A673 (cell line): Measurements from ENCODE around the gene TADA2A. TPM values are rescaled to one million over a fixed set of nuclear protein-coding genes. Genes with fewer than 3 reads are reported as not detected.

ENCODE experiments used
- BruUV-seq: library from RNA; stranded (reverse); fragments of 400-500 nt; replicated peaks from 2 replicates; lab custom pipeline; 2021; lab: Mats Ljungman, UMichigan
- CTCF ChIA-PET: fragments of 300-600 bp; sonication (Branson Sonifier 250); formaldehyde crosslinking; loops from one replicate; lab custom pipeline; 2022; ENCODE audit warnings: antibody characterized with exemption; lab: Charles Lee
- POLR2A ChIA-PET: fragments of 300-600 bp; sonication (Branson Sonifier 250); formaldehyde crosslinking; loops from one replicate; lab custom pipeline; 2022; ENCODE audit warnings: antibody characterized with exemption; ENCODE audit not compliant: low non-redundant PET; lab: Charles Lee
- DNase-seq: peaks from one replicate; pipeline ENCODE4 v3.0.0-alpha.2; 2015; ENCODE audit warnings: low spot score
- H3K27ac ChIP-seq: fragments of 200-600 bp; sonication (generic); 2 replicates; pipeline ENCODE4 v1.5.1; 2016; ENCODE audit warnings: mixed run types, low read depth, mild to moderate bottlenecking, mixed read lengths, antibody characterized with exemption, low read length; ENCODE audit not compliant: poor library complexity, severe bottlenecking
- H3K27me3 ChIP-seq: fragments of 200-600 bp; sonication (generic); replicated peaks from 2 replicates; pipeline ENCODE4 v1.6.1; 2017; ENCODE audit warnings: mixed run types, low read depth, mild to moderate bottlenecking, mixed read lengths, antibody characterized with exemption, low read length; ENCODE audit not compliant: insufficient read depth, poor library complexity
- H3K36me3 ChIP-seq: fragments of 200-600 bp; sonication (generic); 2 replicates; pipeline ENCODE4 v1.6.1; 2016; ENCODE audit warnings: mixed run types, mild to moderate bottlenecking, mixed read lengths, antibody characterized with exemption, low read length; ENCODE audit not compliant: insufficient read depth, poor library complexity, severe bottlenecking
- H3K4me1 ChIP-seq: fragments of 200-600 bp; sonication (generic); 2 replicates; pipeline ENCODE4 v1.6.1; 2017; ENCODE audit warnings: mixed run types, mild to moderate bottlenecking, mixed read lengths, antibody characterized with exemption, low read length; ENCODE audit not compliant: insufficient read depth, poor library complexity, severe bottlenecking
- H3K4me3 ChIP-seq: fragments of 200-600 bp; sonication (generic); 2 replicates; pipeline ENCODE4 v1.5.1; 2016; ENCODE audit warnings: low read depth, mixed run types, mild to moderate bottlenecking, mixed read lengths, low read length; ENCODE audit not compliant: poor library complexity, severe bottlenecking
- H3K9me3 ChIP-seq: fragments of 200-600 bp; sonication (generic); 2 replicates; pipeline ENCODE4 v1.6.1; 2016; ENCODE audit warnings: mixed run types, low read depth, mild to moderate bottlenecking, mixed read lengths, antibody characterized with exemption, low read length; ENCODE audit not compliant: poor library complexity, severe bottlenecking
- EZH2 ChIP-seq: fragments of 200-600 bp; sonication (generic); IDR thresholded peaks from 2 replicates; pipeline ENCODE4 v1.6.1; 2017; ENCODE audit warnings: borderline replicate concordance, low read depth, mild to moderate bottlenecking, mixed read lengths, antibody characterized with exemption, low read length; ENCODE audit not compliant: poor library complexity, severe bottlenecking
- intact Hi-C: fragments of 100-400 bp; cut with micrococcal nuclease; formaldehyde crosslinking; loops from one replicate; pipeline ENCODE4 v1.10.0; 2022; ENCODE audit not compliant: unreplicated experiment
- total RNA-seq: library from RNA; stranded (reverse); gene quantifications from 2 replicates; pipeline ENCODE4 v1.2.3, GENCODE V29; 2021
- TF ChIP-seq, protein P1 (sequence below): fragments of 300-800, 200-600 bp; sonication (generic); conservative IDR thresholded peaks from 2 replicates; pipeline ENCODE4 v1.5.1; 2017; ENCODE audit warnings: low read depth, mild to moderate bottlenecking, antibody characterized with exemption, low read length, moderate library complexity, mixed read lengths

Gene TADA2A
- total RNA-seq, 1 experiment from 2014 or later, result 17.9 TPM

DNA sequence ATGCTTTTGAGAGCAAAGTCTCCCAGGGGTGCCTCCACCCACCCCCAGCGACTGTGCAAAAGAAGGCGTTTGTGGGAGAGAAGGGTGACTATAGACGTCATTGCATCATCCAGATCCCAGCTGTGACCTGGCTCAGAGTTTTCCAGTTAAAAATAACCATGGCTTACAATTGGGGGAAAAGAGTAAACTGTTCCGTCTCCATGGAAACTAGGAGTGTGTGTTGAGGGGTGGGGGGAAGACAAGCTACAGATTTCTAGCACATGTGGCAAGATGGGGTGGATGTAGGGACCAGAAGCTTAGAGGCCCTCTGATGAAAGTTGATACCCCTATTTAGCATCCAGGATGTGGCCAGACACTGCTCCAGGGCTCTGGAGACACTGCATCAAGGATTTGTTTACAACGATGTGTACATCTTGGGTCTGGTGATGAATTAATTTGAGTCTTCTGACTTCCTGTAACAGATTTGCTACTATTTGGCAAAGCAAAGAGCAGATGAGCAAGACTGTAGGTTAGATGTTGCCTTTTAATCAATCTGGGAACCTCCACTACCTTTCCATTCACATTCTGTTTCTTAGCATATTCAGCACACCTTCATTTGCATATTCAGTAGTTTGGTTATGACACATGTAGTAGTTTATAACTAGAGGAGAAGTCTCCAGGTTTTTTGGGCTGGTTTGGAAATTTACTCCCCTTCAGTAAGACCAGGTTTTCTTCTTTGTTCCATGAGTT lies 76.8 kb downstream of the TADA2A start:
- H3K36me3 ChIP-seq, result no peaks in the 10 kb centered on the region
- intact Hi-C loops, result no loop called here
- CTCF ChIA-PET, result no interaction called here
- TF ChIP-seq EZH2, result no peak
- H3K4me1 ChIP-seq, result peaks cover 27% of the 10 kb centered on the region
- no peak overlapping the region for H3K4me3 ChIP-seq
- no peaks in the 10 kb centered on the region for H3K27me3 ChIP-seq
- no TSS peak for BruUV-seq
- H3K9me3 ChIP-seq, result no peaks in the 10 kb centered on the region
- POLR2A ChIA-PET, result no interaction called here
- peak; percentile 8 for DNase-seq
- peak overlapping the region; percentile 47 for H3K27ac ChIP-seq

- ChIA-PET CTCF (no interaction called here), POLR2A (no interaction called here)
- no peaks in the 10 kb centered on the region for H3K27me3 ChIP-seq
- H3K27ac ChIP-seq, result no peak overlapping the region
- H3K36me3 ChIP-seq, result no peaks in the 10 kb centered on the region
- intact Hi-C loops, result no loop called here
- peaks cover 19% of the 10 kb centered on the region for H3K4me1 ChIP-seq
- no peak for DNase-seq
- H3K9me3 ChIP-seq, result no peaks in the 10 kb centered on the region
- TF ChIP-seq, protein P1, sequence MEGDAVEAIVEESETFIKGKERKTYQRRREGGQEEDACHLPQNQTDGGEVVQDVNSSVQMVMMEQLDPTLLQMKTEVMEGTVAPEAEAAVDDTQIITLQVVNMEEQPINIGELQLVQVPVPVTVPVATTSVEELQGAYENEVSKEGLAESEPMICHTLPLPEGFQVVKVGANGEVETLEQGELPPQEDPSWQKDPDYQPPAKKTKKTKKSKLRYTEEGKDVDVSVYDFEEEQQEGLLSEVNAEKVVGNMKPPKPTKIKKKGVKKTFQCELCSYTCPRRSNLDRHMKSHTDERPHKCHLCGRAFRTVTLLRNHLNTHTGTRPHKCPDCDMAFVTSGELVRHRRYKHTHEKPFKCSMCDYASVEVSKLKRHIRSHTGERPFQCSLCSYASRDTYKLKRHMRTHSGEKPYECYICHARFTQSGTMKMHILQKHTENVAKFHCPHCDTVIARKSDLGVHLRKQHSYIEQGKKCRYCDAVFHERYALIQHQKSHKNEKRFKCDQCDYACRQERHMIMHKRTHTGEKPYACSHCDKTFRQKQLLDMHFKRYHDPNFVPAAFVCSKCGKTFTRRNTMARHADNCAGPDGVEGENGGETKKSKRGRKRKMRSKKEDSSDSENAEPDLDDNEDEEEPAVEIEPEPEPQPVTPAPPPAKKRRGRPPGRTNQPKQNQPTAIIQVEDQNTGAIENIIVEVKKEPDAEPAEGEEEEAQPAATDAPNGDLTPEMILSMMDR, result no peak
- TF ChIP-seq EZH2, result no peak
- BruUV-seq, result no TSS peak
- no peak overlapping the region for H3K4me3 ChIP-seq
Measured at GRCh38 chr17:37485938-37486570, 79.4 kb downstream of the TADA2A start.

- H3K4me3 ChIP-seq, result peak overlapping the region; percentile 65
- H3K27me3 ChIP-seq, result no peaks in the 10 kb centered on the region
- TF ChIP-seq, protein P1, result no peak
- no peak for TF ChIP-seq EZH2
- peak overlapping the region; percentile 75 for H3K27ac ChIP-seq
- no peaks in the 10 kb centered on the region for H3K36me3 ChIP-seq
- intact Hi-C loops, result no loop called here
- H3K4me1 ChIP-seq, result peaks cover 21% of the 10 kb centered on the region
- CTCF ChIA-PET, result no interaction called here
- POLR2A ChIA-PET, result no interaction called here
- no TSS peak for BruUV-seq
- DNase-seq, result peak; percentile 64
- no peaks in the 10 kb centered on the region for H3K9me3 ChIP-seq
Measured at GRCh38 chr17:37488009-37488604, 81.4 kb downstream of the TADA2A start.
